Hippocampal formation (tissue), 2 donors: ENCODE measurements around the gene RBM39.
"Not testable (repeated sequence)": the region's sequence is repeated elsewhere in the genome, so short reads cannot be mapped to it uniquely, and the experiment has no call there.

Experiments
- DNase-seq, 2 donors: peaks; one replicate each; lab custom pipeline; 2025; lab: John Stamatoyannopoulos, UW

RBM39 gene

DNA sequence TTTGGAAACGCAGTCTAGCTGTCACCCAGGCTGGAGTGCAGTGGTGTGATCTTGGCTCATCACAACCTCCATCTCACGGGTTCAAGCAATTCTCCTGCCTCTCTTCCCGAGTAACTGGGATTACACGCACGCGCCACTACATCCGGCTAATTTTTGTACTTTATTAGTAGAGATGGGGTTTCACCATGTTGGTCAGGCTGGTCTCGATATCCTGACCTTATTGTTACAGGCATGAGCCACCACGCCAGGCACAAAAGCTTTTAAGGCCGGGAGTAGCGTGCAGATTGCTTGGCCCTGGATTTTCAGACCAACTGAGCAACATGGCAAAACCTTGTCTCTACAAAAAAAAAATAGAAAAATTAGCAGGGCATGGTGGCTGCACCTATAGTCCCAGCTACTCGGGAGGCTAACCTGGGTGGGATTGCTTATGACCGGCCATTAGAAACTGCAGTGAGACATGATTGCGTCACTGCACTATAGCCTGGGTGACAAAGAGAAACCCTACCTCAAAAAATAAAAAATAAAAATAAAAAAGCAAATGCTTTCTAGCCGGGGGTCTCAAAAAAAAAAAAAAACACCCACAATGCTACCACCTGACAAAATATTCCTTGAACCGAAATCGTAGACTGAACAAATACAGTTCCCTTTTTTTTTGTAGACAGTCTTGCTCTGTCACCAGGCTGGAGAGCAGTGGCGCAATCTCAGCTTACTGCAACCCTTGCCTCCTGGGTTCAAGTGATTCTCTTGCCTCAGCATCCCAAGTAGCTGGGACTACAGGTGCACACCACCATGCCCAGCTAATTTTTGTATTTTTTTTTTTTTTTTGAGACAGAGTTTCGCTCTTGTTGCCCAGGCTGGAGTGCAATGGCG is 15.0 kb downstream of the RBM39 start:
- DNase-seq = no peak

DNA sequence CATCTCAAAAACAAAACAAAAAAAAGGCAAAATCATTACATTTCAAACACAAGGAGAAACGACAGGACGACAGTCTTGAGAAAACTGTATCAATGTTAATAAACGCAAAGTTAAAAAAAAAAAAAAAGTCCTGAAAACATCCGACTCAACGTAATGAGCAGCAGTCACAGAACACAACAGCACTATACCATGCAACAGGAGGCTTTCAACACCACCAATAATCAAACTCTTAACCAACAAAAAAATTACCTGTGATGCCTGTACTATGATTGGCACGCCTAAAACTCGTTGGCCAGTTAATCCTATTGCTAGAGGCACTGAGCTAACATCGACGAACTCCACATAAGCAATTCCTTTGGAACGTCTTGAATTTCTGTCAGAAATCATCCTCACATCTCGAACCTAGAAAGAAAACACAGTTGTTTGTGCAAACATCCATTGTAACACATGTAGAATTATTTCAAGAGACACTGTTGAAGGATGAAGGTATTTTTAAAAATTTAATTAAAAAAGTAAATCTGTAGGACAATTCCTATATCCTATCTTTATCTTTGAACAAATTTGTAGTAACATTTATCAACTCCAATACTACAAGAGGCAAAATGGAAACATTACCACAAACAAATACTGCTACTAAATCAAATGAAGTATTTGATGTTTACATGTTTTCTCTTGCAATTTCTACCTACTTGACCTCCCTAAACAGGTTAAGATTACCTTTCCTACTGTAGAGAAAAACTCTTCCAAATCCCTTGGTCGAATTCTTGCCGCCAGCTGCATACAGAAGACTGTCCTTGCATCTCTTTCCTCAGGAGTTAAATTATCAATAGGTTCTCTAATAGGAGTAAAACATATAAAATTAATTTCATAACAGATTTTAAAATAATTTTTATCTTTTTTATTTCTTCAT is 17.5 kb downstream of the RBM39 start:
- DNase-seq = no peak

DNA sequence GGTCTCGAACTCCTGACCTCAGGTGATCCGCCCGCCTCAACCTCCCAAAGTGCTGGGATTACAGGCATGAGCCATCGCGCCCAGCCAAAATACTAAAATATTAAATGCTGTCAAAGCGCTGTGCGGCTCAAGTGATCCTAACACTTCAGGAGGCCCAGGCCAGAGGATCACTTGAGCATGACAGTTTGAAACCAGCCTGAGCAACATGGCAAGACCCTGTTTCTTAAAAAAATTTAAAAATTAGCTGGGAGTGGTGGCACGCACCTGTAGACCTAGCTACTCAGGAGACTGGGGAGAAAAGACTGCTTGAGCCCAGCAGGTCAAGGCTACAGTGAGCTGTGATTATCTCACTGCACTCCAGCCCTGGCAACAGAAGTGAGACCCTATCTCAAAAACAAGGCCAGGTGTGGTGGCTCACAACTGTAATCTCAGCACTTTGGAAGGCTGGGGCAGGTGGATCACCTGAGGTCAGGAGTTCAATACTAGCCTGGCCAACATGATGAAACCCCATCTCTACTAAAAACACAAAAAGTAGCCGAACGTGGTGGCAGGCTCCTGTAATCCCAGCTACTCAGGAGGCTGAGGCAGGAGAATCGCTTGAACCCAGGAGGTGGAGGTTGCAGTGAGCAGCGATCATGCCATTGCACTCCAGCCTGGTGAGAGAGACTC is 18.3 kb downstream of the RBM39 start:
- not testable (repeated sequence) for DNase-seq

DNA sequence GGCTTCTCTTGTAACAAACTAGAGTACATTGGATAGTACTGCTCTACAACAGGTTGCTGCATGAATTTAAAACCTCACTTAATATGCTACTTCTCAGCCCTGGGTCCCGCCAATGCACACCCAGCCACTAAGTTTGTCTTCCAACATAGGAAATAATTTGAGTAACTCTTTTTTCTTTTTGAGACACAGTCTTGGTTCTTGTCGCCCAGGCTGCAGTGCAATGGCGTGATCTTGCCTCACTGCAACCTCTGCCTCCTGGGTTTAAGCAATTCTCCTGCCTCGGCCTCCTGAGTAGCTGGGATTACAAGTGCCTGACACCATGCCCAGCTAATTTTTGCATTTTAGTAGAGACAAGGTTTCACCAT is 18.8 kb downstream of the RBM39 start:
- DNase-seq = not testable (repeated sequence)

DNA sequence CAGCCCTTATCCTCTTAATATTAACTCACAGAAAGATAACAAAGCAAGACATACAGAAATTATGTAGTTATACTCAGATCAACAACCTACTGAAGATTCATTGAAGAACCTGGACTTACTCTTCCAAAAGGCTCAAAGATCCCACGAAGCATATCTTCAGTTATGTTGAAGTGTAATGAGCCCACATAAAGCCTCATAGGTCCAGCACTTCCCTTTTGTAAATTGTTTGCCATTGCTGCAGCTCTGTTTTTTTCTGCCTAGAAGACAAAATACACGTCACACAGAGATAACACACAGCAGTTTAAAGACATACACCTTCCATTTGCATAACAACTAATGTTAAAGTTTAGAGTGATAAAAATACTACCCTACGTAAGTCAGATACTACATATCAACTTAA is 20.4 kb downstream of the RBM39 start:
- no peak for DNase-seq

DNA sequence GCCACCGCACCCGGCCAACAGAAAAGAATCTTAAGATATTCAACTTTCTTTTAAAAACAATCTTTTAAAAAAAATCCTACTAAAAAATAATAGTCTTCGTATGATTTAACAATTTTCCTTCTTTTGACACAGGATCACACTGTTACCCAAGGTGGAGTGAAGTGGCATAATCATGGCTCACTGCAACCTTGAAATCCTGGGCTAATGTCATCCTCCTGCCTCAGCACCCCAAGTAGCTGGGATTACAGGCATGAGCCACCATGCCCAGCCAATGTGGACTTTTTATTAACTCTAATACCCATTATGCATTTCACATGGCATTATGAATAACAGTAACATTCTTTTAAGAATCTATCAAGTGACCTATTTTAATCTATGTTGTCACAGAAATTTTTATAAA is 20.8 kb downstream of the RBM39 start:
- DNase-seq = no peak

DNA sequence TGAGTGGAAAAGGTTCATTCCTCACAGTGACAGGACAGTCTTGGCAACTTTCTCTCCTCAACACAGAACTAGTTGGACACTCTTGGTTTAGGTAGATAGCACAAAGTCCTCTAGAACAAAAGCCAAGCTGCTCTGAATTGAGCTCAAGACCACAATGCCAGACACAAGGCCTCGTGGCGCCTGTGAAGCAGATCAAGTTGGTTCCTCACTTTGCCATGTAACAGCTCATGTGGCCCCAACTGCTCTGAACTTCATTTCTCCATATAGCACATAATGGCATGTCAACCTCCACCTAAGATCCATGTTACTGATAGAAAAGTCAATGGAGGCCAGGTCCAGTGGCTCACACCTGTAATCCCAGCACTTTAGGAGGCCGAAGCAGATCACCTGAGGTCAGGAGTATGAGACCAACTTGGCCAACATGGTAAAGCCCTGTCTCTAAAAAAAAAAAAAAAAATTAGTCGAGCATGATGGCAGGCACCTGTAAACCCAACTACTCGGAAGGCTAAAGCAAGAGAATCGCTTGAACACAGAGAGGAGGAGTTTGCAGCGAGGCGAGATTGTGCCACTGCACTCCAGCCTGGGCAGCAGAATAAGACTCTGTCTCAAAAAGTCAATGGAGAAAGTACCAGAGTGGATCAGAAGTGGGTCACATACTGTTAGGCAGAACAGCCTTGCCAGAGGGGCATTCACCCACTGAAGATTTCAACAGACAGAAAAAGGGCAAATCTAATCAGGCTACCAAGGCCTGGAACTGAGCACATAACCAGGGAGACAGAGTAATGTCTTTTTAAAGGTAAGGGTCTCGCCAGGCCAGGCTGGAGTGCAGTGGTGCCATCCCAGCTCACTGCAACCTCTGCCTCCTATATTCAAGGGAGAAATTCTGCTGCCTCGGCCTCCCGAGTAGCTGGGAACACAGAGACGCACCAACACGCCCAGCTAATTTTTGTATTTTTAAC is 21.6 kb downstream of the RBM39 start:
- DNase-seq = no peak

DNA sequence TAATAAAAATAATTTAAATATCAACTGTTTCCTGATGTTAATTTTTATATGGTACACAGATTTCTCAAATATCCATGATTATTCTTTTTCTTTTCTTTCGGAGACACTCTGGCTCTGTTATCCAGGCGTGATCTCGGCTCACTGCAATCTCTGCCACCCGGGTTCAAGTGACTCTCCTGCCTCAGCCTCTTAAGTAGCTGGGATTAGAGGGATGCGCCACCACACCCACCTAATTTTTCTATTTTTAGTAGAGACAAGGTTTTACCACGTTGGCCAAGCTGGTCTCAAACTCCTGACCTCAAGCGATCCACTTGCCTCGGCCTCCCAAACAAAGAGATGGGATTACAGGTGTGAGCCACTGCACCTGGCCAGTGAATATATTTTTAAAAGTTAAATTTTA is 22.3 kb downstream of the RBM39 start:
- no peak for DNase-seq

DNA sequence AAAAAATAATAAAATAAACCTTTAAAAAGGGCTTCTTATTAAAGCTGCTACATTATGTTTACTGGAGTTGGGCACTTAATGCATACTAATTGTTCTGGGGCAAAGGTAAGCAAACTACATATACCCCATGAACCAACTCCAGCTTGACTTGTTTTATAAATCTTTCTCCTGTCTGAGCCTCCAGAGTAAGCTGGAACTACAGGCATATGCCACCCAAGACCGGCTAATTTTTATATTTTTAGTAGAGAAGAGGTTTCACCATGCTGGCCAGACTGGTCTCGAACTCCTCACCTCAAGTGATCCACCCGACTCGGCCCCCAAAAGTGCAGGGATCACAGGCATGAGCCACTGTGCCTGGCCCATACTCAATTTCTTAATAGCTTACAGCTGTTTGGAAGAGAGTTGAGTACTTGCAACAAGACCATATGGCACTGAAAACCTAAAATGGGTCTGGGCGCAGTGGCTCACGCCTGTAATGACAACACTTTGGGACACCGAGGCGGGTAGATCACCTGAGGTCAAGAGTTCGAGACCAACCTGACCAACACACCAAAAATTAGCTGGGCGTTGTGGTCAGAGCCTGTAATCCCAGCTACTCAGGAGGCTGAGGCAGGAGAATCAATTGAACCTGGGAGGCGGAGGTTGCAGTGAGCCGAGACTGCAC is 23.0 kb downstream of the RBM39 start:
- DNase-seq = no peak

DNA sequence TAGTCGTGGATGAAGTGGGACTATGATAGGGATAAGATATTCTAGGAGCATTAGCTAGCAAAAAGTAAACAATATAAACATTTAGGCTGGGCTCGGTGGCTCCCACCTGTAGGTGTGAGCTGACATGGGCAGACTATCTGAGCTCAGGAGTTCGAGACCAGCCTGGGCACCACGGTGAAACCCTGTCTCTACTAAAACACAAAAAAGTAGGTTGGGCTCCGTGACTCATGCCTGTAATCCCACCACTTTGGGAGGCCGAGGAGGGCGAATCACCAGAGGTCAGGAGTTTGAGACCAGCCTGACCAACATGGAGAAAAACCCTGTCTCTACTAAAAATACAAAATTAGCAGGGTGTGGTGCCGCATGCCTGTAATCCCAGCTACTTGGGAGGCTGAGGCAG is 23.7 kb downstream of the RBM39 start:
- DNase-seq = not testable (repeated sequence)

DNA sequence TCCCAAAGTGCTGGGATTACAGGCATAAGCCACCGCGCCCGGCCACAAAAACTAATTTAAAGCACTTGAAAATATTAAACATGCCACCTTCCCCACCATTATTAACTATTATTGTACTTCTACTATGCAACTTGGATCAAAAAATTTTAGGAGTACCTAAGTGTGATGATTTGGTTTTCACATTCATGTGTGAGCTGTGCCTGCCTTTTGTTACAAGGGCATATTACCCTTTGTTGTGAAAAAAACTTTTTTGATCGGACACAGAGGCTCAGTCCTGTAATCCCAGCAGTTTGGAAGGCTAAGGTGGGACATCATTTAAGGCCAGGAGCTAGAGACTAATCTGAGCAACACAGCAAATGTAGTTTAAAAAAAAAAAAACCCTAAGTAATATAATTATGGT is 25.7 kb downstream of the RBM39 start:
- DNase-seq = no peak

DNA sequence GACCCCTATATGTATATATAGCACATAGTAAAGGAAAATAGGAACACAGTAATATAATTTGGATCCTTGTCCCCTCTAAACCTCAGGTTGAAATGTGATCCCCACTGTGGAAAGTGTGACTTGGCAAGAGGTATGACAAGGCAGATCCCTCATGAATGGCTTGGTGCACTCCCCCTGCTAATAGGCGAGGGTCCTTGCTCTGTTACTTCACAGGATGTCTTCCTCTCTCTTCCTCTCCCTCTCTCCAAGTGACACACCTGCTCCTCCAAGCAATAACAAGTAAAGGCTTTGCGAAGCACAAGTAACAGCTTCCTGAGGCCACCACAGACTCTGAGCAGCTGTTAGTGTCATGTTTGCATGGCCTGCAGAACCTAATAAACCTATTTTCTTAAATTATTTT is 26.4 kb downstream of the RBM39 start:
- no peak for DNase-seq

DNA sequence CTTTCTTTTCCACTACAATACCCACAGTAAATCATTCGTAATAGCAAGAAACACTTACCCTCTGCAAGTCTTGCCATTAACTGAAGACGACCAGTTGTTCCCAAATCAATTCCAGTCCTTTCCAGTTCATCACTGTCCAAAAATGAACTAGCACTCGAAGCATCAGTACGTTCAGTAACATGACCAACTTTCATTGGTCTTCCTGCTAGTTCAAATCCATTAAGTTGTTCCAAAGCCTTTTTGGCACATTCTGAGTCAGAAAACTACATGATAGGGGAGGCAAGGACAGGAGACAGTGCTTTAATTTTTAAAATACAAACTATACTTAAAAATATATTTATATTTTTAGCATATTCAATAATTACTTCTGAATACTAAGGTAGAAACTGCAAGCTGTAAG is 27.9 kb downstream of the RBM39 start:
- no peak for DNase-seq

DNA sequence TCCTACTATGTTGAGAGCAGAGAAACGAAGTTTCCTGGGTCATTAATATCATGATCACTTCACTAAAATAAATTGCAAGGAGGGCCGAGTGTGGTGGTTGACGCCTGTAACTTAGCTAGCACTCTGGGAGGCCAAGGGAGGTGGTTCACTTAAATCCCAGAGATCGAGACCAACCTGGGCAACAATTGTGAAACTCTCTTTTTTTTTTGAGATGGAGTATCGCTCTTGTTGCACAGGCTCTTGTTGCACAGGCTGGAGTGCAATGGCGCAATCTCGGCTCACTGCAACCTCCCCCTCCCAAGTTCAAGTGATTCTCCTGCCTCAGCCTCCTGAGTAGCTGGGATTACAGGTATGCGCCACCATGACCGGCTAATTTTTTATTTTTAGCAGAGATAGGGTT is 28.9 kb downstream of the RBM39 start:
- DNase-seq = not testable (repeated sequence)

DNA sequence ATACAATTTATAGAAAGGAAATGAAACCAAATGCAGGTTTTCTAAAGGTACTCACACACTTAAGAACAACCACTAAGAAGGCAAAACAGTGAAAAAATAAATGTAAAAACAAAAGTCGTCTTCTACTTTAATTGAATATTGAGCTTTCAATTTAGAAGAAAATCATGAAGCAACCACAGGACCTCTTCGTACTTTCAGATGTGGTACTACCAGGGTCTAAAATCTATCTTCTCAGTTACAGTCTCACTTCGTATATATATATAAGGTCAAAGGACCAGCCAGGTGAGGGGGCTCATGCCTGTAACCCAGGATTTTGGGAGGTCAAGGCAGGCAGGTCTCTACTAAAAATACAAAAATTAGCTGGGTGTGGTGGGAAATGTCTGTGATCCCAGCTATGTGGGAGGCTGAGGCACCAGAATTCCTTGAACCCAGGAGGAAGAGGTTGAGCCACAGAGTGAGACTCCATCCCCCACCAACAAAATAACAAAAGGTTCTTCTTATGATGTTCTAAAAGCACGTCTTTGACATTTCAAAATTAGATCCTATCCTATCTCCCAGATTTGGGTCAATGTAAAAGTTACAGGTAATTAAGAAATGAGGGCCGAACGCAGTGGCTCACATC is 30.4 kb downstream of the RBM39 start:
- no peak for DNase-seq

DNA sequence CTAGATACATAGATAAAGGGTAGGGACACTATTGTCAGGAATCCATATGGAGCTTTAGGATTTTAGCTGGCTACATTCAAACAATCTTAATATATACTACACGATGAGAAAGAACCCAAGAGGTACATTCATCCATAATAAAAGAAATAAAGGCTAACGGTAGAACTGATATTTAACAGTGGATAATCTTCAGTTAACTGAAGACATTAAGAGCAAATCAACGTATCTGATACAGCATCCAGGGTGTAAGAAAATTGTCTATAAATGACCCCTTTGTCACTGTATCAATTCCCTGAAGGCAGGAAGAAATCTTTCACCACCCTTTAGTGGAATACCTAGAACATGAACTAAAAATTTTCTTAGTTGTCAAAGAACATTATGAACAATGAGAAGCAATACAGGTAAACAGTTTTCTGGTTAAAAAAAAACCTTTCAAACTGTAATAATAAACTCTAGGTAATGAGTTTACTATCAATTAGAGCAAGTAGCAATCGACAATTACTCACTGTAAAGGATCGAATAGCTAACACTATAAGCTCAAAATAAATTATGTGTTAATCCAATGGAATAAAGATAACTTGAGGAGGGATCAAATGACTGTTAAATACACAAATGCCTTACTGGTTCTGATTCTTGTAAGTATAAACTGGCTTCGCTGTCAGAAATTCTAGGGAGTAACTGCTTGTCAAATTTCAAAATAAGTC is 31.0 kb downstream of the RBM39 start:
- no peak for DNase-seq

DNA sequence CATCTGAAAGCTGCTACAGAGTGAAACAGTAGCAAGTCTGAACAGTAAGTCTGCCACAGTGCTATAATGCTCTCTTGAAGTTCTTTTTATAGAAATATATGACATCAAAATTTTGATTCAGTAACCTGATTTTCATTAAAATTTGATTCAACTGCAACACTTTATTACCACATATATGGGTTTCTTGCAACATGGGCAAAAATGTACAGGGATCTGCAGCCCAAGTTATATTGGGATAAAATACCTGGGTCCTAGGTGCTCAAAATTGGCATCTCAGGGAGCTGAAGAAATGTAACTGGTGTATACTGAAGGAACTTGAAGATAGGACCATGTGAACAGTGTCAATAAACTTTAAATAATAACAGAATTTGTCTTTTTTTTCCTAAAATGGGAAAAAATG is 32.0 kb downstream of the RBM39 start:
- DNase-seq = no peak

DNA sequence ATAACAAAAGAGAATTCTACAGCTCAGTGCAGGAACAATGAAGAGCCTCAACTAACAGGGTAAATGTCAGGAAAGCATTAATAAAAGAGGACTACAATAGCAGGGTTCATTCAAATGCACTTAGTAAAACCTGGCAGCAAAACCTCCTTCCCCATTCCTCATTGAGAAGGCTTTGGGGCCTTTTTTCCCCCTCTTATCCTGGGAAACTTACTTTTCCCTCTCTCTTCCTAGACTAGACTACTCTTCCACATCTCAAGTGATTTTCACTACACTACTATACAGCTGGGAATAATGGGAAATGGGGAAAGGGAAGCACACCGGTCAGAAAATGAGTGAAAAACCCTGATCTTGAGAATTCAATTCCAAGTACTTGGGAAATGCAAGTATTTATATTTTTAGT is 32.8 kb downstream of the RBM39 start:
- DNase-seq = no peak

DNA sequence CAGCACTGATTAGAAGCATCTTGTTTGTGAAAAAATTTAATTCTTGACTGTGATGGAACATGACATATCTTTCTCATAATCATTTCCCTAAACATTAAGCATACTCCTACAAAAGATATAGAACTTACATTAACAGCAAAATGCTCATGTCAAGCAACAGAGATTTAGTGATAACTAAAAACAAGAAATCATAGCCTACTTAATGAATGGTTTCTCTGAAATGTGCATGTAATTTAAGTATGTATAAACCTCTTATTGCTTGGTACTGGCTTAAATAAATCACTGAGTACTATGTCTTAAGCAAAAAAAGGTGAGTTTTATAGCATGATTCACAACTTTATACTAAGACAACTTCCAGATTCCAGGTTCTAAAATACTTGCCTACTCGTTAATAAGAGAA is 33.6 kb downstream of the RBM39 start:
- no peak for DNase-seq
